Ascending aorta (tissue), 2 donors: Measurements from ENCODE around the gene PTMS. TPM values are rescaled to one million over a fixed set of nuclear protein-coding genes. Genes with fewer than 3 reads are reported as not detected.

Experiments
- DNase-seq, 2 donors: peaks; one replicate each; pipeline ENCODE4 v3.0.0-alpha.2; 2019; ENCODE audit warnings: low spot score in 2 of 2
- H3K27ac ChIP-seq, 2 donors: fragments of 200-600 bp; sonication (generic); one replicate each; pipeline ENCODE4 v1.5.1; 2016 to 2017; ENCODE audit warnings: mild to moderate bottlenecking in 1 of 2
- H3K27me3 ChIP-seq: fragments of 200-600 bp; sonication (generic); one replicate; pipeline ENCODE4 v1.5.1; 2017
- H3K36me3 ChIP-seq, 2 donors: fragments of 200-600 bp; sonication (generic); one replicate each; pipeline ENCODE4 v1.5.1; 2016
- H3K4me1 ChIP-seq, 2 donors: fragments of 200-600 bp; sonication (generic); one replicate each; pipeline ENCODE4 v1.5.1; 2016 to 2017; ENCODE audit warnings: mild to moderate bottlenecking in 1 of 2
- H3K4me3 ChIP-seq, 2 donors: fragments of 200-600 bp; sonication (generic); one replicate each; pipeline ENCODE4 v1.5.1; 2016 to 2017; ENCODE audit warnings: mild to moderate bottlenecking in 1 of 2
- H3K9me3 ChIP-seq, 2 donors: fragments of 200-600 bp; sonication (generic); one replicate each; pipeline ENCODE4 v1.5.1; 2016
- intact Hi-C: fragments of 100-400 bp; cut with DNase I; formaldehyde crosslinking; loops from one replicate; pipeline ENCODE4 v1.15.1; 2023
- total RNA-seq: library from RNA; depleted of rRNA; stranded (reverse); fragments of >200 nt; gene quantifications from one replicate; pipeline ENCODE4 v1.1.0, GENCODE V29; 2016
- TF ChIP-seq, protein P1 (sequence below), 3 experiments: fragments of 200-600 bp in 2 of 3; fragments of 450-650 bp in 1 of 3; sonication (generic) in 2 of 3; IDR thresholded peaks; one replicate each; pipeline ENCODE4 v1.5.1; 2016 to 2019; ENCODE audit warnings: antibody characterized with exemption in 3 of 3, mild to moderate bottlenecking in 1 of 3, moderate library complexity in 1 of 3

Gene PTMS
- total RNA-seq, 1 donor from 2014 or later, result 361 TPM

DNA sequence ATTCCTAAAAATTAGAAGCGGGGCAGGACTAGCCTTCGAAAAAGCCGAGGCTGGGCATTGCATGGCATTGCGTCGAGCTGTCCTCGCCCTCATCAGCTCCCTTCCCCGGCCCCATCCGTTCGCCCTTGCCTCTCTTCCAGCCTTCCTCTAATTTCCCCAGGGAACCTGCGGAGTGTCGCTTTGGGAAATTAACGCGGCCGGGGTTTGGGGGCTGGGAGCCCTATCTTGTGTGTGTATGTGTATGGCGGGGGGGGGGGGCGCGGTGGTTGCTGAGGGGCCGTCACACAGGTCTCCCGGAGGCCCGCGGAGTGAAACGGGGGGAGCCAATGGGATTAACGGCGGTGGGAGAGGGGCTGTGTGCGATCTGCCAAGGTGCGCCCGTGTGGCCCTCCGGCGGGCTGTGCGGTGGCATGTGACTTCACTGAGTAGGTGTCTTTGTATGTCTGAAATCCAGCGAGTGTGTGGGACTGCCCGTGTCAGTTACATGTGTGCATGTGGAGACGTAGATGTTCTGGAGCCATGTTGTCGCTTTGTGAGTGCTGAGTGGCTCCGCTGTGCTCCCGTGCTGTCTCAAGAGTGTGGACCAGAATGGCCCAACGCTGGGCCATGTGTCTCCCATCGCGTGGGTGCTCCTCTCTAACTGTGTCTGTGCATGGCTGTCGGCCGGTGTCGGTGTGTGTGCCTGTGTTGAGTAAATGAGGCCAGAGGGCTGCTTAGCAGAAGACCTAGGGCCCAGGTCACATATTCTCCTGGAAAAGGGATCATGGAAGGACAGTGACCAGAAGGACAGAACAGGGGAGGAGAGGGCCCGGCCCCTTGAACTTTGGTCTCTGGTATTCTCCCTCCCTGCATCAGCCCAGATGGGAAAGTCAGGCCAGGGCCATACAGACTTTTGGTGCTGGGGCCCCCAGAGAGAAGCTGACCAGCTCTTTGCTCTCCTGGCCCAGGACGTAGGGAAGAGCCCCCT lies 1.5 kb downstream of the PTMS start:
- H3K27me3 ChIP-seq, result no peaks in the 10 kb centered on the region
- no peaks in the 10 kb centered on the region for H3K9me3 ChIP-seq
- TF ChIP-seq, protein P1, sequence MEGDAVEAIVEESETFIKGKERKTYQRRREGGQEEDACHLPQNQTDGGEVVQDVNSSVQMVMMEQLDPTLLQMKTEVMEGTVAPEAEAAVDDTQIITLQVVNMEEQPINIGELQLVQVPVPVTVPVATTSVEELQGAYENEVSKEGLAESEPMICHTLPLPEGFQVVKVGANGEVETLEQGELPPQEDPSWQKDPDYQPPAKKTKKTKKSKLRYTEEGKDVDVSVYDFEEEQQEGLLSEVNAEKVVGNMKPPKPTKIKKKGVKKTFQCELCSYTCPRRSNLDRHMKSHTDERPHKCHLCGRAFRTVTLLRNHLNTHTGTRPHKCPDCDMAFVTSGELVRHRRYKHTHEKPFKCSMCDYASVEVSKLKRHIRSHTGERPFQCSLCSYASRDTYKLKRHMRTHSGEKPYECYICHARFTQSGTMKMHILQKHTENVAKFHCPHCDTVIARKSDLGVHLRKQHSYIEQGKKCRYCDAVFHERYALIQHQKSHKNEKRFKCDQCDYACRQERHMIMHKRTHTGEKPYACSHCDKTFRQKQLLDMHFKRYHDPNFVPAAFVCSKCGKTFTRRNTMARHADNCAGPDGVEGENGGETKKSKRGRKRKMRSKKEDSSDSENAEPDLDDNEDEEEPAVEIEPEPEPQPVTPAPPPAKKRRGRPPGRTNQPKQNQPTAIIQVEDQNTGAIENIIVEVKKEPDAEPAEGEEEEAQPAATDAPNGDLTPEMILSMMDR (IDR thresholded peaks at IDR 0.05), result no peak
- peaks cover 13 to 18% of the 10 kb centered on the region in 2 donors for H3K36me3 ChIP-seq
- intact Hi-C loops, result loop anchor here (1.0 to 5.0 kb wide), 3 partner anchors 11 to 215 kb away; partner anchors contain the start of gene ING4
- H3K4me1 ChIP-seq, result peaks cover 10 to 33% of the 10 kb centered on the region in 2 donors
- DNase-seq, result no peak
- H3K27ac ChIP-seq, result peak overlapping the region; percentile 84 to 97
- peak overlapping the region; percentile 96 to 97 for H3K4me3 ChIP-seq

DNA sequence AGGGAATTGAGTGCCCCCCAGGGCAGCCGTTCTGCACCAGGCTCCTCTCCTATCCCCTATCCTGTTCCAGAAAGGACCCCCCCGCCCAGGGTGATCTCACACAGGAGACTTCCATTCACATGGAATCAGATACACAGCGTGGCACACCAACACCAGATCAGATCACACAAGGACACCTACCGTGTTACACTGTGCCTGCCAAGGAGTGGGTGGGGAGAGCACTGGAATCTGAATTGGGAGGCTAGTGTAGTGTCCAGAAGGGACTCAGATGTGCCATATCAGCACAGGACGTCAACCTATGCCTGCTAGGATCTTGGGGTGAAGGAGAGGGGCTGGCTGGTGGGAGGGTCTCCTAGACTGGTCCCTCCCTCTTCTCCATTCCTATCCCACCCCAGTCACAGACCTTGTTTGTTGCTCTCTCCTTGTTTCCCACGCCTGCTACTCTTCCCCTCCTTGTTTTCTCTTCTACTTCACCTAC lies 2.3 kb downstream of the PTMS start:
- peaks cover 8 to 29% of the 10 kb centered on the region in 2 donors for H3K4me1 ChIP-seq
- no peaks in the 10 kb centered on the region for H3K9me3 ChIP-seq
- H3K27me3 ChIP-seq, result no peaks in the 10 kb centered on the region
- intact Hi-C loops, result loop anchor here (5.0 kb wide), 2 partner anchors 106 to 216 kb away; partner anchors contain the start of gene ING4
- H3K4me3 ChIP-seq, result peak overlapping the region; percentile 96 to 97
- peak overlapping the region; percentile 32 to 97 for H3K27ac ChIP-seq
- TF ChIP-seq, protein P1 (IDR thresholded peaks at IDR 0.05), result no peak
- no peak for DNase-seq
- H3K36me3 ChIP-seq, result peaks cover 13 to 18% of the 10 kb centered on the region in 2 donors

- no peak for DNase-seq
- TF ChIP-seq, protein P1 (IDR thresholded peaks at IDR 0.05), result no peak
- no peaks in the 10 kb centered on the region for H3K27me3 ChIP-seq
- peaks cover 4 to 27% of the 10 kb centered on the region in 2 donors for H3K4me1 ChIP-seq
- H3K4me3 ChIP-seq, result peak overlapping the region; percentile 96 to 97
- H3K9me3 ChIP-seq, result no peaks in the 10 kb centered on the region
- H3K36me3 ChIP-seq, result peaks cover 13 to 18% of the 10 kb centered on the region in 2 donors
- H3K27ac ChIP-seq, result peak overlapping the region; percentile 32 to 97
- intact Hi-C loops, result loop anchor here (5.0 kb wide), 2 partner anchors 107 to 217 kb away; partner anchors contain the start of gene ING4
Measured at GRCh38 chr12:6768990-6769389, 2.8 kb downstream of the PTMS start.

DNA sequence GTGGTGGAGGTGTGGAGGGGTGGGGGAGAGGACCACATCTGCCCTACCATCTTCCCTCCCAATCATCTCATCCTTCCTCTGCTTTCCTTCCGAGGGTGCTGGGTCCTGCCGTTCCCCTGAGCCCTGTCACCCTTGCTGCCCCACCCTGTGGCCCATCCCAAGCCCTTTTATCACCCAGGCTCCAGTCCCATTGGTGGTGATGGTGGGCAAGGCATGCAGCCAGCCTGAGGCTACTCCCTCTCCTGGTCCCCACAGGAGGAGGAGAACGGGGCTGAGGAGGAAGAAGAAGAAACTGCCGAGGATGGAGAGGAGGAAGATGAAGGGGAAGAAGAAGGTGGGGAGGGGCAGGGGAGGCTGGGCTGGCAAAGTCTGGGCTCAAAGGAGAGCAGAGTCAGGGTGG lies 3.5 kb downstream of the PTMS start:
- Histone ChIP-seq H3K4me1 (peaks cover 4 to 25% of the 10 kb centered on the region in 2 donors), H3K27ac (no peak overlapping the region), H3K27me3 (no peaks in the 10 kb centered on the region), H3K4me3 (no peak overlapping the region), H3K9me3 (no peaks in the 10 kb centered on the region), H3K36me3 (peaks cover 13 to 18% of the 10 kb centered on the region in 2 donors)
- TF ChIP-seq, protein P1 (IDR thresholded peaks at IDR 0.05), result no peak
- no peak for DNase-seq
- intact Hi-C loops, result loop anchor here (5.0 kb wide), 2 partner anchors 107 to 217 kb away; partner anchors contain the start of gene ING4

- Histone ChIP-seq H3K4me1 (peaks cover 4 to 21% of the 10 kb centered on the region in 2 donors), H3K4me3 (no peak overlapping the region), H3K27ac (no peak overlapping the region), H3K9me3 (no peaks in the 10 kb centered on the region), H3K36me3 (peaks cover 13 to 18% of the 10 kb centered on the region in 2 donors), H3K27me3 (no peaks in the 10 kb centered on the region)
- TF ChIP-seq, protein P1 (IDR thresholded peaks at IDR 0.05), result no peak
- no peak for DNase-seq
- intact Hi-C loops, result no loop called here
Measured at GRCh38 chr12:6770094-6770493, 3.9 kb downstream of the PTMS start.
